ENCODE results near the gene AURKA. TPM values are rescaled to one million over a fixed set of nuclear protein-coding genes. Genes with fewer than 3 reads are reported as not detected.
A peak's percentile ranks its signal among the peaks of the same experiment; 100 is the strongest.

The AURKA gene
- total and polyA plus RNA-seq, 9 of the 15 experiments (the other 6 are each of a cell fraction or from before 2014, with no cell fraction given) = 72.7 to 162 (median 113) TPM

- DNase-seq (ENCODE audit: extremely low read depth in 1 of 4, low spot score in 3 of 4) = no peak
Observed at GRCh38 chr20:56429941-56430340, 37.9 kb upstream of the AURKA start.

More at GRCh38 chr20:56429941-56430340, 37.9 kb upstream of the AURKA start:
- H3K9me1 ChIP-seq (ENCODE audit: control insufficient read depth, insufficient read depth, low read length) = no peaks in the 10 kb centered on the region
- H3K27ac ChIP-seq (ENCODE audit: extremely low read depth, low read depth, low read length) = peak overlapping the region; percentile 50; the same call in 1 of the 3 replicates
- ChIA-PET CTCF (ENCODE audit: low intra/inter-chr PET ratio) (no interaction called here), POLR2A (interaction anchor here (0.6 to 2.2 kb wide), 4 partner anchors 9 to 18 kb away, joined by 4 to 12 read pairs (median 6); partner anchors contain the start of gene CASS4)
- BruUV-seq (replicated peaks) = no TSS peak
- peaks cover 29% of the 10 kb centered on the region for H4K20me1 ChIP-seq (replicated peaks; ENCODE audit: control insufficient read depth, insufficient read depth, low read length)
- no peak overlapping the region for H2AFZ ChIP-seq (ENCODE audit: low read depth, low read length)
- H3K4me2 ChIP-seq (ENCODE audit: insufficient read depth, low read length) = no peak overlapping the region
- FAIRE-seq (no peak), ATAC-seq (no peak)
- H3K4me1 ChIP-seq (replicated peaks in 1 of 2; ENCODE audit: control insufficient read depth in 2 of 2, insufficient read depth in 2 of 2, low read length in 2 of 2) = peaks cover 26 to 54% of the 10 kb centered on the region in 2 experiments
- peaks cover 100% of the 10 kb centered on the region for H3K79me2 ChIP-seq (ENCODE audit: control insufficient read depth, insufficient read depth, low read length)
- in situ Hi-C loops (cut with MboI) = no loop called here
- H3K9me3 ChIP-seq (replicated peaks; ENCODE audit: control insufficient read depth, insufficient read depth, low read depth, low read length) = no peaks in the 10 kb centered on the region
- intact Hi-C loops (cut with micrococcal nuclease) = loop anchor here (2.0 kb wide), 1 partner anchor 17 kb away; the partner anchor contains the start of gene CASS4
- H3K27me3 ChIP-seq (ENCODE audit: control insufficient read depth in 2 of 2, insufficient read depth in 2 of 2, low read length in 2 of 2) = no peaks in the 10 kb centered on the region
- WGBS (ENCODE audit: insufficient coverage, low coverage, missing lambda C conversion rate) = 28% methylated on average over 4 of the region's 4 CpGs
- H3K9ac ChIP-seq (ENCODE audit: insufficient read depth in 1 of 2, low read depth in 2 of 2, low read length in 2 of 2) = no peak overlapping the region
- no peak for TF ChIP-seq MEF2D (tag; conservative IDR thresholded peaks at IDR 0.05; ENCODE audit: low read depth)
- TF ChIP-seq PBX2 (CRISPR knock-in tag; IDR thresholded peaks at IDR 0.05; ENCODE audit: low read depth) = no peak
- TF ChIP-seq PBX2 (tag; conservative IDR thresholded peaks at IDR 0.05; ENCODE audit: low read depth) = no peak
- TF ChIP-seq SIRT6 (IDR thresholded peaks at IDR 0.05; ENCODE audit: low read depth, low read length) = no peak
- 0 out of 2 replicates have a peak, but pooled peaks have one; percentile 2 for TF ChIP-seq SMARCC2 (IDR thresholded peaks at IDR 0.05; ENCODE audit: low read depth)
- no peak for TF ChIP-seq ILK (tag; IDR thresholded peaks at IDR 0.05; ENCODE audit: borderline replicate concordance, low read depth)
- peak; percentile 67; the same call in 1 of the 2 replicates for TF ChIP-seq ZNF24 (IDR thresholded peaks at IDR 0.05)
- no peak for TF ChIP-seq KLF10 (CRISPR knock-in tag; IDR thresholded peaks at IDR 0.05)
- TF ChIP-seq, protein P1, sequence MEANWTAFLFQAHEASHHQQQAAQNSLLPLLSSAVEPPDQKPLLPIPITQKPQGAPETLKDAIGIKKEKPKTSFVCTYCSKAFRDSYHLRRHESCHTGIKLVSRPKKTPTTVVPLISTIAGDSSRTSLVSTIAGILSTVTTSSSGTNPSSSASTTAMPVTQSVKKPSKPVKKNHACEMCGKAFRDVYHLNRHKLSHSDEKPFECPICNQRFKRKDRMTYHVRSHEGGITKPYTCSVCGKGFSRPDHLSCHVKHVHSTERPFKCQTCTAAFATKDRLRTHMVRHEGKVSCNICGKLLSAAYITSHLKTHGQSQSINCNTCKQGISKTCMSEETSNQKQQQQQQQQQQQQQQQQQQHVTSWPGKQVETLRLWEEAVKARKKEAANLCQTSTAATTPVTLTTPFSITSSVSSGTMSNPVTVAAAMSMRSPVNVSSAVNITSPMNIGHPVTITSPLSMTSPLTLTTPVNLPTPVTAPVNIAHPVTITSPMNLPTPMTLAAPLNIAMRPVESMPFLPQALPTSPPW (CRISPR knock-in tag; IDR thresholded peaks at IDR 0.05) = no peak
- TF ChIP-seq, protein P2, sequence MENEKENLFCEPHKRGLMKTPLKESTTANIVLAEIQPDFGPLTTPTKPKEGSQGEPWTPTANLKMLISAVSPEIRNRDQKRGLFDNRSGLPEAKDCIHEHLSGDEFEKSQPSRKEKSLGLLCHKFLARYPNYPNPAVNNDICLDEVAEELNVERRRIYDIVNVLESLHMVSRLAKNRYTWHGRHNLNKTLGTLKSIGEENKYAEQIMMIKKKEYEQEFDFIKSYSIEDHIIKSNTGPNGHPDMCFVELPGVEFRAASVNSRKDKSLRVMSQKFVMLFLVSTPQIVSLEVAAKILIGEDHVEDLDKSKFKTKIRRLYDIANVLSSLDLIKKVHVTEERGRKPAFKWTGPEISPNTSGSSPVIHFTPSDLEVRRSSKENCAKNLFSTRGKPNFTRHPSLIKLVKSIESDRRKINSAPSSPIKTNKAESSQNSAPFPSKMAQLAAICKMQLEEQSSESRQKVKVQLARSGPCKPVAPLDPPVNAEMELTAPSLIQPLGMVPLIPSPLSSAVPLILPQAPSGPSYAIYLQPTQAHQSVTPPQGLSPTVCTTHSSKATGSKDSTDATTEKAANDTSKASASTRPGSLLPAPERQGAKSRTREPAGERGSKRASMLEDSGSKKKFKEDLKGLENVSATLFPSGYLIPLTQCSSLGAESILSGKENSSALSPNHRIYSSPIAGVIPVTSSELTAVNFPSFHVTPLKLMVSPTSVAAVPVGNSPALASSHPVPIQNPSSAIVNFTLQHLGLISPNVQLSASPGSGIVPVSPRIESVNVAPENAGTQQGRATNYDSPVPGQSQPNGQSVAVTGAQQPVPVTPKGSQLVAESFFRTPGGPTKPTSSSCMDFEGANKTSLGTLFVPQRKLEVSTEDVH (IDR thresholded peaks at IDR 0.05; ENCODE audit: low read depth, partially characterized antibody) = peak; percentile 4
- peaks cover 88% of the 10 kb centered on the region for H3K36me3 ChIP-seq (ENCODE audit: control insufficient read depth, insufficient read depth, low read length)
- H3K4me3 ChIP-seq = no peak overlapping the region

All from K562 (cell line).